Kidney (tissue), 14 donors: Measurements from ENCODE around the gene TBPL2. TPM values are rescaled to one million over a fixed set of nuclear protein-coding genes. Genes with fewer than 3 reads are reported as not detected.

Source experiments
- DNase-seq, 5 donors: peaks; one replicate each; pipeline ENCODE4 v3.0.0-alpha.2; 2013 to 2020
- FAIRE-seq: peaks from 2 replicates; lab custom pipeline; 2012; peaks lifted over from hg19 to GRCh38; lab: Jason Lieb, UNC
- H3K27ac ChIP-seq, 2 donors: one replicate each; pipeline ENCODE4 v1.7.0; 2013; ENCODE audit warnings: low read depth in 2 of 2, low read length in 2 of 2, inconsistent platforms in 1 of 2
- H3K27me3 ChIP-seq: one replicate; pipeline ENCODE4 v1.7.1; 2013; ENCODE audit warnings: low read length, inconsistent platforms; ENCODE audit not compliant: control insufficient read depth, insufficient read depth
- H3K36me3 ChIP-seq, 3 donors: one replicate each; pipeline versions ENCODE4 v1.7.0 to v1.7.1; 2013; ENCODE audit warnings: low read length in 3 of 3, control low read depth in 1 of 3, inconsistent platforms in 1 of 3; ENCODE audit not compliant: insufficient read depth in 3 of 3, control insufficient read depth in 2 of 3
- H3K4me1 ChIP-seq, 3 donors: one replicate each; pipeline versions ENCODE4 v1.7.0 to v1.7.1; 2013; ENCODE audit warnings: low read length in 3 of 3, inconsistent platforms in 1 of 3, low read depth in 1 of 3; ENCODE audit not compliant: control insufficient read depth in 2 of 3, insufficient read depth in 2 of 3
- H3K4me3 ChIP-seq, 3 donors: one replicate each; pipeline versions ENCODE4 v1.7.0 to v1.8.1; 2013; ENCODE audit warnings: low read length in 3 of 3, control low read depth in 1 of 3, inconsistent platforms in 1 of 3
- H3K9ac ChIP-seq, 3 donors: one replicate each; pipeline versions ENCODE4 v1.7.0 to v1.7.1; 2013; ENCODE audit warnings: low read length in 3 of 3, control low read depth in 1 of 3, inconsistent platforms in 1 of 3
- H3K9me3 ChIP-seq, 3 donors: one replicate each; pipeline versions ENCODE4 v1.7.0 to v1.7.1; 2013; ENCODE audit warnings: low read length in 3 of 3, control low read depth in 1 of 3, inconsistent platforms in 1 of 3; ENCODE audit not compliant: control insufficient read depth in 2 of 3, insufficient read depth in 1 of 3
- intact Hi-C: fragments of 100-400 bp; cut with DNase I; formaldehyde crosslinking; loops from one replicate; pipeline ENCODE4 v1.11.1; 2022
- polyA plus RNA-seq: library from polyadenylated mRNA; stranded (reverse); fragments of 350-450 nt; fragmentation: Illumina TruSeq; extraction: RNeasy Lipid Tissue Mini Kit (QIAGEN cat#74804); gene quantifications from one replicate; pipeline ENCODE4 v1.2.3, GENCODE V29; 2014; ENCODE audit warnings: low read depth, low replicate concordance; ENCODE audit not compliant: insufficient read depth
- total RNA-seq: library from RNA; stranded (reverse); fragmentation: NEBNext Ultra II Directional; extraction: Animal tissue kit (Norgen Biotek cat#: 25700); gene quantifications from one replicate; pipeline ENCODE4 v1.2.1, GENCODE V29; 2021
- TF ChIP-seq, protein P1 (sequence below): IDR thresholded peaks from 3 replicates; pipeline ENCODE4 v1.5.1; 2012; ENCODE audit warnings: mild to moderate bottlenecking, moderate library complexity, borderline replicate concordance; ENCODE audit not compliant: insufficient read depth; ENCODE audit errors: extremely low read depth
- donor health status: control.
- donor health status: control.
- donor health status: control.
- donor health status: control.
- donor health status: control.
- donor health status: DM: yes; HTN: yes; CAD: no.
- donor health status: Normal renal cell carcinoma (clear cell type).

Gene TBPL2
- total and polyA plus RNA-seq, 2 donors from 2014 or later: not detected

DNA sequence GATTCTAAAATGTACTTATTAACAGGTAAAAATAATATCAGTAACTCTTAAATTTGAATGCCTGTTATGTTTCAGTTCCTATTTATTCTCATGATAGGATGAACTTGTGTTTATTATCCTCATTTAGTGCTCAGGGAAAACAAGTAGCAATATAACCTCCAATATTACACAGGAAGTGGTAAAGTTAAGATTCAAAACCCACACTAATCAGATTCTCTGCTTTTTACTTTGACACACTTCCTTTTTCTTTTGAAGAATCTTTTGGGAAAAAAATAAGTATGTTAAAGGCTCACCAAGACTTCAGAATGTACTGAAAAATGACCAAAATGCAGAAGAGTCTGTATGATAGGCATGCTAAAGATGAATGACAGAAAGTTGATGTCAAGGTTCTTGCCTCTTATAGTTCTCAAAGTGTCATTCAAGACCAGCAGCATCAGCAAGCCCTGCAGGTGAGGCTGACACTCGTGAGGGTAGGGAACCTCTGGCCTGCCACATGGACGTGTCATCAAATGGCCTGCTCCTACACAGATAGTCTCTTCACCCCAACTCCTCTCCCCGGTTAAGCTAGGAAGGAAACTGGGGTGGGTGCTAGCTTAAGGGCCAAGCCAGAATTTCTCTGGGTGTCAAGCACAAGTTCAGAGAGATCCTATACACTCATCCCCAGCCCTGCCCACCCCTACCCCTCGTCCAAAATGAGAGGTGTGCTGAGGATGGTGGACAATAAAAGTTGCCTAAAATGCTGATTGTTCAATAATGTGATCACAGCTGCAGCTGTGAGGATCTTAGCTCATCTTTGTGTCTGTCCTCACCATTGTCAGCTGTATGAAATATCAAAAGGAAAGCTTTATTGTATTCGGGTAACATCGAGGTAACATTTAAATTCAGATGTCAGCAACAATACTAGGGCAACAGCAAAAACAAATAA, 6.3 kb downstream of the TBPL2 start:
- Histone ChIP-seq H3K27me3 (no peaks in the 10 kb centered on the region), H3K27ac (no peak overlapping the region), H3K4me1 (peaks cover 0 to 3% (median 0%) of the 10 kb centered on the region in 3 donors), H3K9ac (no peak overlapping the region), H3K9me3 (no peaks in the 10 kb centered on the region), H3K36me3 (no peaks in the 10 kb centered on the region), H3K4me3 (no peak overlapping the region)
- TF ChIP-seq, protein P1, sequence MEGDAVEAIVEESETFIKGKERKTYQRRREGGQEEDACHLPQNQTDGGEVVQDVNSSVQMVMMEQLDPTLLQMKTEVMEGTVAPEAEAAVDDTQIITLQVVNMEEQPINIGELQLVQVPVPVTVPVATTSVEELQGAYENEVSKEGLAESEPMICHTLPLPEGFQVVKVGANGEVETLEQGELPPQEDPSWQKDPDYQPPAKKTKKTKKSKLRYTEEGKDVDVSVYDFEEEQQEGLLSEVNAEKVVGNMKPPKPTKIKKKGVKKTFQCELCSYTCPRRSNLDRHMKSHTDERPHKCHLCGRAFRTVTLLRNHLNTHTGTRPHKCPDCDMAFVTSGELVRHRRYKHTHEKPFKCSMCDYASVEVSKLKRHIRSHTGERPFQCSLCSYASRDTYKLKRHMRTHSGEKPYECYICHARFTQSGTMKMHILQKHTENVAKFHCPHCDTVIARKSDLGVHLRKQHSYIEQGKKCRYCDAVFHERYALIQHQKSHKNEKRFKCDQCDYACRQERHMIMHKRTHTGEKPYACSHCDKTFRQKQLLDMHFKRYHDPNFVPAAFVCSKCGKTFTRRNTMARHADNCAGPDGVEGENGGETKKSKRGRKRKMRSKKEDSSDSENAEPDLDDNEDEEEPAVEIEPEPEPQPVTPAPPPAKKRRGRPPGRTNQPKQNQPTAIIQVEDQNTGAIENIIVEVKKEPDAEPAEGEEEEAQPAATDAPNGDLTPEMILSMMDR: no peak
- intact Hi-C loops: no loop called here
- DNase-seq: no peak
- FAIRE-seq: no peak

DNA sequence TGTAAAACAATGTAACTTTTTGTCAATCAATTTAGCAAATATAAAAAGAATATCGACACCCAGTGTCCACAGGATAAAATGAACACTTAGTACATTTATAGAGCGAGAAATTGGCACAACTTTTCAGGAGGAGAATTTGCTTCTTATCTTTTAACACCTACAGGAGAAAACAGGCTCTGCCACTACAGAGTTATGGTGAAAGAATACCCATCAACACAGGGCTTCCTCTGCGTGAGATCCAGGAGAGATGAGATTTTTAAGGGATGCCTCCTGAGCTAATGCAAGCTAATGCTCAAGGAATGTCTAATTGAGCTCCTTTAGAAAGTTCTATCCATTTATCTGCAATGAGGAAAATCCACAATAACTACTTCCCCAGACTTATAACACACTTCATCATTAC, 7.8 kb downstream of the TBPL2 start:
- FAIRE-seq: no peak
- intact Hi-C loops: no loop called here

DNA sequence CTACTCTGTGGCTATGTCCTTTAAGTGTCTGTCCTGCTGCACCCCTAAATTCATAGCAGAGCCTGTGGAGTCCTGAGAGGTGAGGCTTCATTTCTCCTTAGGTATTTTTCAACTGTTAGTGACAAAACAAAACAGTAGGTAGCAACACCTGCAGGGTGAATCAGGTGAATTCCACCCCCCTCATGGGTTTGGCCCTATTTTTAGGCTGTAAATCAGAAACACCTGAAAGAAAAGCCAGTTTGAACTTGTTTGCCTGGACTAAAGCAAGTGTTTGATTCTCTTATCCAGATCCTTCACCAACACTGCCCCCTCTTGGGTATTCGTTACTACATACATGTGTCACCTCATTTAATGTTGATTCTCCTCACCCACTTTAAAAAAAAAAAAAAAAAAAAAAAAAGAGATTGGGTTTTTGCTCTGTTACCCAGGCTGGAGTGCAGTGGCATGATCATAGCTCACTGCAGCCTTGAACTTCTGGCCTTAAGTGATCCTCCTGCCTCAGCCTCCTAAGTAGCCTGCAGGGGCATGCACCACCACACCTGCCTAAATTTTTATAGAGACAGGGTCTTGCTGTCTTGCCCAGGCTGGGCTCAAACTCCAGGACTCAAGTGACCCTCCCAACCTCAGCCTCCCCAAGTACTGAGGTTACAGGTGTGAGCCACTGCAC, 10.3 kb downstream of the TBPL2 start:
- intact Hi-C loops: no loop called here
- no peak for FAIRE-seq
- DNase-seq: peak in 3 of 5 donors; percentile 38 to 80 (median 63)
- Histone ChIP-seq H3K4me1 (peaks cover 0 to 3% (median 0%) of the 10 kb centered on the region in 3 donors), H3K36me3 (no peaks in the 10 kb centered on the region), H3K27me3 (no peaks in the 10 kb centered on the region), H3K4me3 (no peak overlapping the region), H3K9ac (no peak overlapping the region), H3K9me3 (no peaks in the 10 kb centered on the region), H3K27ac (no peak overlapping the region)
- TF ChIP-seq, protein P1: peak; percentile 31

More for the DNA sequence above, 7.8 kb downstream of the TBPL2 start:
- H3K9ac ChIP-seq: no peak overlapping the region
- H3K36me3 ChIP-seq: no peaks in the 10 kb centered on the region
- no peak for DNase-seq
- no peak overlapping the region for H3K4me3 ChIP-seq
- H3K9me3 ChIP-seq: no peaks in the 10 kb centered on the region
- no peaks in the 10 kb centered on the region for H3K27me3 ChIP-seq
- peaks cover 0 to 3% (median 0%) of the 10 kb centered on the region in 3 donors for H3K4me1 ChIP-seq
- H3K27ac ChIP-seq: no peak overlapping the region
- TF ChIP-seq, protein P1: no peak
